GM11168 (cell line): ENCODE results near the gene APOC1.
"Not testable (repeated sequence)": the region's sequence is repeated elsewhere in the genome, so short reads cannot be mapped to it uniquely, and the experiment has no call there.

ENCODE experiments used
- in situ Hi-C: fragments of 300-500 bp; cut with MboI; formaldehyde crosslinking; loops from one replicate; pipeline ENCODE4 v1.12.0; 2022; ENCODE audit warnings: low sequenced_read_pairs; ENCODE audit not compliant: unreplicated experiment

Gene APOC1

DNA sequence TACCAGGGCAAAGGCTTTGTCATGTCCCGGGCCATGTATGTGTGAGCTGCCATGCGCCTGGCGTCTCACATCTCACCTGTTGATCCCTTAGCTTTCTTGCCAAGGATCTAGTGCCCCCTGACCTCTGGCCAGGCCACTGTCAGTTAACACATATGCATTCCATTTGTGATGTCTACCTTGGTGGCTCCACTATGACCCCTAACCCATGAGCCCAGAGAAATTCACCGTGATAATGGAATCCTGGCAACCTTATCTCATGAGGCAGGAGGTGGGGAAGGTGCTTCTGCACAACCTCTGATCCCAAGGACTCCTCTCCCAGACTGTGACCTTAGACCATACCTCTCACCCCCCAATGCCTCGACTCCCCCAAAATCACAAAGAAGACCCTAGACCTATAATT lies 26.1 kb upstream of the APOC1 start:
- in situ Hi-C loops = not testable (repeated sequence)

DNA sequence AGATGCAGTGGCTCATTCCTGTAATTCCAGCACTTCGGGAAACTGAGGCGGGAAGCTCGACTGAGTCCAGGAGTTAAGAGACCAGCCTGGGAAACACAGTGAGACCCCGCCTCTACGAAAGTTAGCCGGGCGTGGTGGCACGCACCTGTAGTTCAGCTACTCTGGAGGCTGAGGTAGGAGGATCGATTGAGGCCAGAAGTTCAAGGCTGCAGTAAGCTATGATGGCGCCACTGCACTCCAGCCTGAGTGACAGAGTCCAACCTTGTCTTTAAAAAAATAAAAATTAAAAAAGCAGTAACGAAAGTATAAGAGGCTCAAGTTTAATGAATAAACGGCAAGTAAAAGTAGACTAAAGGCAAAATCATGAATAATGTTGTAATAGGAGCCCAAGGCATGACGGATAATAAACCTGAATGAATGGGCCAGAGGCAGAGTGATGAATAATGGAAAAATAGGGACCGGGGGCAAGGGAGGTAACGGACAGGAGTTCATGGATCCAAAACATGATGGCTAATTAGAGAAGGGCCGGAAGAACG lies 24.5 kb upstream of the APOC1 start:
- in situ Hi-C loops = no loop called here

DNA sequence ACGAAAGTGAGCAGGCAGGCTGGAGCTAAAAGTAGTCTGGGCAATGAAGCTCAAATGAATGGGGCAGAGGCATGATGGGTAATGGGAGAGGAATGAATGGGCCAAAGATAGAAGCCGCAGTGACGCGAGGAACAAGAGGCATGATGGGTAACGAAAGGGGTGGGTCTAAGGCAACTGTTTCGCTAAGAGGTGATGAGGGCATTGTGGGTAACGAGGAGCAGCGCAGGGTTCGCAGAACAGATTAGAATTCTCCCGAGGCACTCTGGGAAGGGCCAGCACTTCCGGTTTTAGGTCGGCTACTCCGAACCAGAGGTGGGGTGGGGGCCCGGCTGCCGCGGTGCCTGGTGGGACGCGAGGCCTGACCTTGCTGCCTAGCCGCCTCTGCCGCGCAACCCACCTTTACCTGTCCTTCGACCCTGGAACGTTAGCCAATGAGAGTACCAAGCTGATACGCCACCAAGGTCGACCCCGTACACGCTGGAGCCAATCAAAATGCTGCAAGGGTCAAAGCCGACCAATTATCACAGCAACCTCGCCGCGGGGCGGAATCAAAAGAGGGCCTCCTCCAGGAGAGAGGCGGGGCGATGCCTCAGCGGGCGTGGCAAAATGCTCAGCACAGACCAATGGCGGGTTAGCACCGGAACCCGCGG lies 23.9 kb upstream of the APOC1 start:
- in situ Hi-C loops = no loop called here

DNA sequence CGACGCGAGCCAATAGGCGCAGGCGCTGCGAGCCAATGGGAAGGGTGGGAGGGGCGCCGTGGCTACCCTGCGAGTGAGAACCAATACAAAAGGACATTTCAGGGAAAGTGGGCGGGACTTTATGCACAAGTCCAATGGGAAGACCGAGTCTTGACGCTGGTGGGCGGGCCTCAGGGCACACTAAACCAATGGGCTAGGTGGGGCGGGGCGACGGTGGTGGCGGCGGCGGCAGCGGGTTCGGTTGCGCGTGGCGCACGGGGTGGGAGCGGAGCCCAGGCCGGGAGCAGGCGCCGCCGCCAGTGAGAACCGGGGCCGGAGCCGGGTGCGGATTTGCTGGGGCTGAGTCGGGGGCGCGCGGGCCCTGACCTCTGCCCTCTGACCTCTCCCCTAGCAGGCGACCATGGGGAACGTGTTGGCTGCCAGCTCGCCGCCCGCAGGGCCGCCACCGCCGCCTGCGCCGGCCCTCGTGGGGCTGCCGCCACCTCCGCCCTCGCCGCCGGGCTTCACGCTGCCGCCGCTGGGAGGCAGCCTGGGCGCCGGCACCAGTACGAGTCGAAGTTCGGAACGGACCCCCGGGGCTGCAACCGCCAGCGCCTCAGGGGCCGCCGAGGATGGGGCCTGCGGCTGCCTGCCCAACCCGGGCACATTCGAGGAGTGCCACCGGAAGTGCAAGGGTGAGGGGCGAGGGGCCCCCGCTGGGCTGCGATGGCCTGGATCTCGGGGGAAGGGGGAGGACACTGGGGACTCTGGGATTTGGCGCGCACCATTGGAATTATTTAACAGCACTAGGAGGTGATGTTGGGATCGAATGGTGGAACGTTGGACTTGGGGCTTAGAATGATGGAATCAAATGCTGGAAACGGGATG lies 23.2 kb upstream of the APOC1 start, which contains the start of gene TOMM40:
TOMM40 (plus strand) TSS at position 239 of the 867 bp plus-strand sequence; CDS start at position 401, 162 bp downstream.
- in situ Hi-C loops = no loop called here

DNA sequence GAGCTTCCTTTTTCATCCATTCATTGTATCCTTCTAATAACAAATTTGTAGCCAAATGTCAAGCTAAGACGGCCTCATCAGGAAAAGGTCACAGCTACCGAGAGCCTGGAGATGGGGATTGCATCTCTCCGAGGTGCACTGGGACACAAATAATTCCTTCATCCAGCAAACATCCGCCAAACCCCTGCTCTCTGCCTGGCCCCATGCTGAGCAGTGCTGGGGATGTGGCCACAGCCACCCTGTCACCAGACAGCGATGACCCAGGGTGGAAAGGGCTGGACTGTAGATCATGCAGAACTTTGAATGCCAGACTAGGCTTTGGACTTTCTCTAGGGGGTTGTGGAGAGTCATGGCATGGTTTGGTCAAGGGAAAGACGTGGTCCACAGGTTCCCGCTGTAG lies 21.5 kb upstream of the APOC1 start:
- in situ Hi-C loops = no loop called here

DNA sequence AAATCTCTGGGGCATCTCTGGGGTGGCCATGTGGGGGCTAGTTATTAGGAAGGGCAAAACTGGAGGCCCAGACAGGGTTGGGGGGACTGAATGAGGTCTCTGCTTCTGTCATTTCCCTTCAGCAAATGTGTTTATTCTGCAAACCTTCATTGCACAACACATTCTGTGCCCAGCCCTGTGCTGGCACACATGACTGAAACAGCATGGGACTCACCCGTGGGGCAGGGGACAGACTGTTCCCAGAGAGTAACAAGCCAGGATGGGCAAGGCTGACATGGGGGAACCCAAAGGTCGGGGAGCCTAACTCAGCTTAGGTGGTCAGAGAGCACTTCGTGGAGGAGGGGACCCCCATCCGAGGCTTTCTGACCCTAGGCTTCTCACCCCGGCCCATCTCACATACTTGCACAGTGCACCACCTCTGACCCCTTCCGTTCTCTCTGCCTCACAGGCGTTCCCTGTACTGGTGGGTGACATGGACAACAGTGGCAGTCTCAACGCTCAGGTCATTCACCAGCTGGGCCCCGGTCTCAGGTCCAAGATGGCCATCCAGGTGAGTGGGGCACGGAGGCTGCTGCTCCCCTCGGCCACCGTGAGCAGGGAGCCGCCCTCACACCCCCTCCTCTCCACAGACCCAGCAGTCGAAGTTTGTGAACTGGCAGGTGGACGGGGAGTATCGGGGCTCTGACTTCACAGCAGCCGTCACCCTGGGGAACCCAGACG lies 20.9 kb upstream of the APOC1 start:
- in situ Hi-C loops = no loop called here

DNA sequence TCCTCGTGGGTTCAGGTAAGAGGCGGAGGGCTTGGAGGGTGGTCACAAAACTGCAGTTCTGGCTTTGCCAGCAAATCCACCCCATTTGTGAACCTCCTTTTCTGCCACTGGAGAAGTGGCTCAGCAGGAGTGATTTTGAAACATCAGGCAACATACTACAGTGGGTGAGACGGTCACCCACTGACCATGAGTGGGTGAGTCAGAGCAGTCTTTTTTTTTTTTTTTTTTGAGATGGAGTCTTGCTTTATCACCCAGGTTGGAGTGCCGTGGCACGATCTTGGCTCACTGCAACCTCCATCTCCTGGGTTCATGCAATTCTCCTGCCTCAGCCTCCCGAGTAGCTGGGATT lies 20.4 kb upstream of the APOC1 start:
- in situ Hi-C loops = no loop called here

DNA sequence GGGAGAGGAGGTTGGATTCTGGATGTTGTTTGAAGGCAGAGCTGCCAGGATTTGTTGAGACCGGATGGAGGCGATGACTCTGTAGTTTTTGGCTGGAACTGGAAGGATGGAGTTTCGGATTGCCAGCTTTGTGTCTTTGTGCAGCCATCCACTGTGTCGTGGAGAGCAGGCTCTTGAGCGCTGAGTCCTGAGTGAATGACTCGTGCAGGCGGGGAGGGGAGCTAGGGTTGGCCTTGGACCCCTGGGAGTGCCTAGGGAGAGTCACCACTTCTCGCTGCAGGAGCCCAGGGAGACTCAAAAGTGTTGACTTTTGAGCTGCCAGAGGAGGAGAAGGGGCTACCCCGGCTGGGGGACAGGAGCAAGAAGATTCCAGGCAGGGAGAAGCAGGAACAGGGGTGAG lies 19.5 kb upstream of the APOC1 start:
- in situ Hi-C loops = no loop called here

DNA sequence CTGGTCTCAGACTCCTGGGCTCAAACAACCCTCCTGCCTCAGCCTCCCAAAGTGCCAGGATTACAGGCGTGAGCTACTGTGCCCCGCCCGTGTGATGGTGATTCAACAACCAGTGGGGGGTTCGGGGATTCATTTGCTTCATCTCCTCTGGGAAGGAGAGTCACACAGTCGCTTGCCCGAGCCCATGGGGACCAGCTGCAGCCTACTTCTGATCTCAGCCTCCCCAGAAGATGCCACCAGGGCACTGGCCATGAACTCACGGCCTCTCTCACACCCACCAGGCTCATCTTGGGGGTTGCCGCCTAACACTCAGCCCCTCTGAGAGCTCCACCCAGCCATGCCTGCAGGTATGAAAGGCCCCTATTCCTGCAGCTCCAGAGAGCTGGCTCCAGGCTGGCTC lies 16.6 kb upstream of the APOC1 start:
- in situ Hi-C loops = no loop called here

DNA sequence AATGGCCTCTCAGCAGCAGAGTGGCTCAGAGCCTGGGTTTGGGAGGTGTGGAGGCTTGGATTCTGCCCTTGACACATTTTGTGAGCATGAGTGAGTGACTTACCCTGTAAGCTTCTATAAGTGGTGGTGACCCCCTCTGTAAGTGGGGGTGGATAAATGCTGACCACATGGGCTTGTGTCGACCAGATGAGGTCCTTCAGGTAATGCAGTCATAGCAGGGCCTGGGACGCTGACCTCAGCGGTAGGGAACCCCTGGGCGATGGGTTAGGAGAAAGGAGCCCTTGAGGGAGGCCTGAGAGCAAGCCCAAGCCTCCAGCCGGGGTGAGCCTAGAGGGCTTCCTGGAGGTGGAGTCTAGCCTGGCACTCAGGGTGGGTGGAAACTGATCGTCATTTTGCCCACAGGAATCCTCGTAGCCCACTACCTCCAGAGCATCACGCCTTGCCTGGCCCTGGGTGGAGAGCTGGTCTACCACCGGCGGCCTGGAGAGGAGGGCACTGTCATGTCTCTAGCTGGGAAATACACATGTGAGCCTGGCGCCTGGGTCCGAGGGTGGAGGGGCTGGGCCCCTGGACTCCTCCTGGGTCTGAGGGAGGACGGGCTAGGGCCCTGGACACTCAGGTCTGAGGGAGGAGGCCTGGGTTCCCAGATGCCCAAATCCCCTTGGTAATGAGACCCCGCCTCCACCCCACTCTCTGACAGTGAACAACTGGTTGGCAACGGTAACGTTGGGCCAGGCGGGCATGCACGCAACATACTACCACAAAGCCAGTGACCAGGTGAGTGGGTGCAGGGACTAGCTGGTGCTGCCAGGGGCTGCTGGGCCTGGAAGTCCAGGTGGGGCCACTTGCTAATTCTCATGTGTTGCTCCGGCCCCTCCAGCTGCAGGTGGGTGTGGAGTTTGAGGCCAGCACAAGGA lies 13.8 kb upstream of the APOC1 start:
- in situ Hi-C loops = no loop called here

DNA sequence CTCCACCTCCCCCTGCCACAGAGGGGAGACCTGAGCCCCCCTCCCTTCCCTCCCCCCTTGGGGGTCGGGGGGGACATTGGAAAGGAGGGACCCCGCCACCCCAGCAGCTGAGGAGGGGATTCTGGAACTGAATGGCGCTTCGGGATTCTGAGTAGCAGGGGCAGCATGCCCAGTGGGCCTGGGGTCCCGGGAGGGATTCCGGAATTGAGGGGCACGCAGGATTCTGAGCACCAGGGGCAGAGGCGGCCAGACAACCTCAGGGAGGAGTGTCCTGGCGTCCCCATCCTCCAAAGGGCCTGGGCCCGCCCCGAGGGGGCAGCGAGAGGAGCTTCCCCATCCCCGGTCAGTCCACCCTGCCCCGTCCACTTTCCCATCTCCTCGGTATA lies 11.2 kb upstream of the APOC1 start:
- in situ Hi-C loops = no loop called here

DNA sequence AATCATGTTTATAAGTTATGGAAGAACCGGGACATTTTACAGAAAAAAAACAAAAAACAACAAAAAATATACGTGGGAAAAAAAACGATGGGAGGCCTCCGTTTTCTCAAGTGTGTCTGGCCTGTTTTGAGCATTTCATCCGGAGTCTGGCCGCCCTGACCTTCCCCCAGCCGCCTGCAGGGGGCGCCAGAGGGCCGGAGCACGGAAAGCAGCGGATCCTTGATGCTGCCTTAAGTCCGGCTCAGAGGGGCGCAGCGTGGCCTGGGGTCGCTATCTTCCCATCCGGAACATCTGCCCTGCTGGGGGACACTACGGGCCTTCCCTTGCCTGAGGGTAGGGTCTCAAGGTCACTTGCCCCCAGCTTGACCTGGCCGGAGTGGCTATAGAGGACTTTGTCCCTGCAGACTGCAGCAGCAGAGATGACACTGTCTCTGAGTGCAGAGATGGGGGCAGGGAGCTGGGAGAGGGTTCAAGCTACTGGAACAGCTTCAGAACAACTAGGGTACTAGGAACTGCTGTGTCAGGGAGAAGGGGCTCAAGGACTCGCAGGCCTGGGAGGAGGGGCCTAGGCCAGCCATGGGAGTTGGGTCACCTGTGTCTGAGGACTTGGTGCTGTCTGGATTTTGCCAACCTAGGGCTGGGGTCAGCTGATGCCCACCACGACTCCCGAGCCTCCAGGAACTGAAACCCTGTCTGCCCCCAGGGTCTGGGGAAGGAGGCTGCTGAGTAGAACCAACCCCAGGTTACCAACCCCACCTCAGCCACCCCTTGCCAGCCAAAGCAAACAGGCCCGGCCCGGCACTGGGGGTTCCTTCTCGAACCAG lies 10.6 kb upstream of the APOC1 start:
- in situ Hi-C loops = no loop called here

DNA sequence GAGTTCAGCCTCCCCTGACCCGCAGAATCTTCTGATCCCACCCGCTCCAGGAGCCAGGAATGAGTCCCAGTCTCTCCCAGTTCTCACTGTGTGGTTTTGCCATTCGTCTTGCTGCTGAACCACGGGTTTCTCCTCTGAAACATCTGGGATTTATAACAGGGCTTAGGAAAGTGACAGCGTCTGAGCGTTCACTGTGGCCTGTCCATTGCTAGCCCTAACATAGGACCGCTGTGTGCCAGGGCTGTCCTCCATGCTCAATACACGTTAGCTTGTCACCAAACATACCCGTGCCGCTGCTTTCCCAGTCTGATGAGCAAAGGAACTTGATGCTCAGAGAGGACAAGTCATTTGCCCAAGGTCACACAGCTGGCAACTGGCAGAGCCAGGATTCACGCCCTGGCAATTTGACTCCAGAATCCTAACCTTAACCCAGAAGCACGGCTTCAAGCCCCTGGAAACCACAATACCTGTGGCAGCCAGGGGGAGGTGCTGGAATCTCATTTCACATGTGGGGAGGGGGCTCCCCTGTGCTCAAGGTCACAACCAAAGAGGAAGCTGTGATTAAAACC lies 9.9 kb upstream of the APOC1 start:
- in situ Hi-C loops = no loop called here

DNA sequence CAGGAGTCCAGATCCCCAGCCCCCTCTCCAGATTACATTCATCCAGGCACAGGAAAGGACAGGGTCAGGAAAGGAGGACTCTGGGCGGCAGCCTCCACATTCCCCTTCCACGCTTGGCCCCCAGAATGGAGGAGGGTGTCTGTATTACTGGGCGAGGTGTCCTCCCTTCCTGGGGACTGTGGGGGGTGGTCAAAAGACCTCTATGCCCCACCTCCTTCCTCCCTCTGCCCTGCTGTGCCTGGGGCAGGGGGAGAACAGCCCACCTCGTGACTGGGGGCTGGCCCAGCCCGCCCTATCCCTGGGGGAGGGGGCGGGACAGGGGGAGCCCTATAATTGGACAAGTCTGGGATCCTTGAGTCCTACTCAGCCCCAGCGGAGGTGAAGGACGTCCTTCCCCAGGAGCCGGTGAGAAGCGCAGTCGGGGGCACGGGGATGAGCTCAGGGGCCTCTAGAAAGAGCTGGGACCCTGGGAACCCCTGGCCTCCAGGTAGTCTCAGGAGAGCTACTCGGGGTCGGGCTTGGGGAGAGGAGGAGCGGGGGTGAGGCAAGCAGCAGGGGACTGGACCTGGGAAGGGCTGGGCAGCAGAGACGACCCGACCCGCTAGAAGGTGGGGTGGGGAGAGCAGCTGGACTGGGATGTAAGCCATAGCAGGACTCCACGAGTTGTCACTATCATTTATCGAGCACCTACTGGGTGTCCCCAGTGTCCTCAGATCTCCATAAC lies 8.8 kb upstream of the APOC1 start, which contains the start of gene APOE:
APOE (plus strand) TSS at position 360 of the 724 bp plus-strand sequence. CDS start 829 bp downstream, outside the sequence.
- in situ Hi-C loops = no loop called here

DNA sequence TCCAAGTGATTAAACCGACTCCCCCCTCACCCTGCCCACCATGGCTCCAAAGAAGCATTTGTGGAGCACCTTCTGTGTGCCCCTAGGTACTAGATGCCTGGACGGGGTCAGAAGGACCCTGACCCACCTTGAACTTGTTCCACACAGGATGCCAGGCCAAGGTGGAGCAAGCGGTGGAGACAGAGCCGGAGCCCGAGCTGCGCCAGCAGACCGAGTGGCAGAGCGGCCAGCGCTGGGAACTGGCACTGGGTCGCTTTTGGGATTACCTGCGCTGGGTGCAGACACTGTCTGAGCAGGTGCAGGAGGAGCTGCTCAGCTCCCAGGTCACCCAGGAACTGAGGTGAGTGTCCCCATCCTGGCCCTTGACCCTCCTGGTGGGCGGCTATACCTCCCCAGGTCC lies 6.8 kb upstream of the APOC1 start:
- in situ Hi-C loops = no loop called here

DNA sequence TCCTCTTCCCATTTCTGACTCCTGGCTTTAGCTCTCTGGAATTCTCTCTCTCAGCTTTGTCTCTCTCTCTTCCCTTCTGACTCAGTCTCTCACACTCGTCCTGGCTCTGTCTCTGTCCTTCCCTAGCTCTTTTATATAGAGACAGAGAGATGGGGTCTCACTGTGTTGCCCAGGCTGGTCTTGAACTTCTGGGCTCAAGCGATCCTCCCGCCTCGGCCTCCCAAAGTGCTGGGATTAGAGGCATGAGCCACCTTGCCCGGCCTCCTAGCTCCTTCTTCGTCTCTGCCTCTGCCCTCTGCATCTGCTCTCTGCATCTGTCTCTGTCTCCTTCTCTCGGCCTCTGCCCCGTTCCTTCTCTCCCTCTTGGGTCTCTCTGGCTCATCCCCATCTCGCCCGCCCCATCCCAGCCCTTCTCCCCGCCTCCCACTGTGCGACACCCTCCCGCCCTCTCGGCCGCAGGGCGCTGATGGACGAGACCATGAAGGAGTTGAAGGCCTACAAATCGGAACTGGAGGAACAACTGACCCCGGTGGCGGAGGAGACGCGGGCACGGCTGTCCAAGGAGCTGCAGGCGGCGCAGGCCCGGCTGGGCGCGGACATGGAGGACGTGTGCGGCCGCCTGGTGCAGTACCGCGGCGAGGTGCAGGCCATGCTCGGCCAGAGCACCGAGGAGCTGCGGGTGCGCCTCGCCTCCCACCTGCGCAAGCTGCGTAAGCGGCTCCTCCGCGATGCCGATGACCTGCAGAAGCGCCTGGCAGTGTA lies 6.2 kb upstream of the APOC1 start:
- in situ Hi-C loops = no loop called here

DNA sequence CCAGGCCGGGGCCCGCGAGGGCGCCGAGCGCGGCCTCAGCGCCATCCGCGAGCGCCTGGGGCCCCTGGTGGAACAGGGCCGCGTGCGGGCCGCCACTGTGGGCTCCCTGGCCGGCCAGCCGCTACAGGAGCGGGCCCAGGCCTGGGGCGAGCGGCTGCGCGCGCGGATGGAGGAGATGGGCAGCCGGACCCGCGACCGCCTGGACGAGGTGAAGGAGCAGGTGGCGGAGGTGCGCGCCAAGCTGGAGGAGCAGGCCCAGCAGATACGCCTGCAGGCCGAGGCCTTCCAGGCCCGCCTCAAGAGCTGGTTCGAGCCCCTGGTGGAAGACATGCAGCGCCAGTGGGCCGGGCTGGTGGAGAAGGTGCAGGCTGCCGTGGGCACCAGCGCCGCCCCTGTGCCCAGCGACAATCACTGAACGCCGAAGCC lies 5.6 kb upstream of the APOC1 start:
- in situ Hi-C loops = no loop called here
